Activated T-cell treated with anti-CD3 and anti-CD28 coated beads, Interleukin-2, amount 50 U/mL, for 24 hours (primary cell): Measurements from ENCODE around the gene FKBP5.
"Not testable (repeated sequence)": the region's sequence is repeated elsewhere in the genome, so short reads cannot be mapped to it uniquely, and the experiment has no call there.

Experiments
- DNase-seq: peaks from one replicate; pipeline ENCODE4 v3.0.0-alpha.2; 2020
- H3K27ac Mint-ChIP-seq: 2 replicates; pipeline ENCODE4 v1.8.0; 2020; ENCODE audit warnings: mild to moderate bottlenecking, mixed read lengths
- H3K27me3 Mint-ChIP-seq: 2 replicates; pipeline ENCODE4 v1.8.0; 2020; ENCODE audit warnings: mixed read lengths
- H3K36me3 Mint-ChIP-seq: 2 replicates; pipeline ENCODE4 v1.8.0; 2020; ENCODE audit warnings: low read depth, mixed read lengths
- H3K4me1 Mint-ChIP-seq: 2 replicates; pipeline ENCODE4 v1.8.0; 2020; ENCODE audit warnings: low read depth, mixed read lengths
- H3K4me3 Mint-ChIP-seq: 2 replicates; pipeline ENCODE4 v1.8.0; 2020; ENCODE audit warnings: mild to moderate bottlenecking, moderate library complexity, mixed read lengths
- H3K9me3 Mint-ChIP-seq: 2 replicates; pipeline ENCODE4 v1.8.0; 2020; ENCODE audit warnings: mixed read lengths

Gene FKBP5

DNA sequence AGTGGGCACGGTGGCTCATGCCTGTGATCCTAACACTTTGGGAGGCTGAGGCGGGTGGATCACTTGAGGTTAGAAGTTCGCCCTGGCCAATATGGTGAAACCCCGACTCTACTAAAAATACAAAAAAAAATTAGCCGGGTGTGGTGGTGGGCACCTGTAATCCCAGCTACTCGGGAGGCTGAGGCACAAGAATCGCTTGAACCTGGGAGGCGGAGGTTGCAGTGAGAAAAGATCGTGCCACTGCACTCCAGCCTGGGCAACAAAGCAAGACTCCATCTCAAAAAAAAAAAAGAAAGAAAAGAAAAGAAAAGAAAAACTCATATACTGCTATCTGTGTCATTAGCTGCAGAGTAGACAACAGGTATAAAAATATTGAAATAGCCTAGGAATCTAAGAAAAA lies 18.3 kb downstream of the FKBP5 start:
- peaks cover 73% of the 10 kb centered on the region for H3K4me1 Mint-ChIP-seq
- H3K36me3 Mint-ChIP-seq: peaks cover 31% of the 10 kb centered on the region
- peak overlapping the region; percentile 29 for H3K4me3 Mint-ChIP-seq
- DNase-seq, H3K9me3 Mint-ChIP-seq, H3K27me3 Mint-ChIP-seq: not testable (repeated sequence)
- peak overlapping the region; percentile 83 for H3K27ac Mint-ChIP-seq

GRCh38 chr6:35669451-35670045 lies 19.2 kb downstream of the FKBP5 start:
- no peak for DNase-seq
- peaks cover 64% of the 10 kb centered on the region for H3K4me1 Mint-ChIP-seq

DNA sequence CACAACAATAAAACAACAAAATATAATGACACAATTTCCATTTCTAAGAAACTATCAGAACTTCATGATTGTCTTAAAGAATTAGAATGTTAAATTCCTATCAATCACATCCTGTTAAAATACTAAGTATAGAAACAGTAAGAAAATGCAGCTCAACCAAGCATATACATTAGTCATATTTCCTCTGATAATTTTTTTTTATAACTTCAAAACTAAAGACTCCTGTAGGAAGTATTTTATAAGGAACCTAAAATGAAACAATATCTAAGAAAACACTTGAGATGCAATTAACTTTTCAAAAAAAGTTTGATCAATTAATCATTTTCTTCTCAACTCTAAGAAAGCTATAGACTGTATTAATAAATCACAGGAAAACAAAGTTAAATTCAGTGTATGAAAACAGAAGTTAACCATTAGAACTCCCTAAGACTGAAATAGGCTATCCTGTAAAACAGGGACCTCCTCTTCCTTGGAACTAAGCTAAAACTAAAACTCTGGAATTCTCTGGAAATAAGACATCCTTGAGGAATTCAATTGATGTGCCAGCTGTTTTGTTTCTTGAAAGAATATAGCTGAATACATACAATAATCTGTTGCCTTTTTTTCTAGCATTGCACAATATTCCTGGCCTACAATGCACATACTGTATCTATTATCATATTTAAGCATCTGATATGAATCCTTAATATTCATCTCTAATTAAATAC lies 19.8 kb downstream of the FKBP5 start:
- peak overlapping the region; percentile 94 for H3K27ac Mint-ChIP-seq
- peak overlapping the region; percentile 73 for H3K4me3 Mint-ChIP-seq
- no peaks in the 10 kb centered on the region for H3K9me3 Mint-ChIP-seq
- peaks cover 57% of the 10 kb centered on the region for H3K4me1 Mint-ChIP-seq
- no peaks in the 10 kb centered on the region for H3K27me3 Mint-ChIP-seq
- no peak for DNase-seq
- peaks cover 28% of the 10 kb centered on the region for H3K36me3 Mint-ChIP-seq

More at GRCh38 chr6:35669451-35670045, 19.2 kb downstream of the FKBP5 start:
- Mint-ChIP-seq H3K27me3 (no peaks in the 10 kb centered on the region), H3K36me3 (peaks cover 31% of the 10 kb centered on the region), H3K4me3 (peak overlapping the region; percentile 73), H3K27ac (peak overlapping the region; percentile 94), H3K9me3 (no peaks in the 10 kb centered on the region)

GRCh38 chr6:35668096-35668495 lies 20.6 kb downstream of the FKBP5 start:
- no peaks in the 10 kb centered on the region for H3K9me3 Mint-ChIP-seq
- H3K4me3 Mint-ChIP-seq: peak overlapping the region; percentile 73
- H3K27me3 Mint-ChIP-seq: no peaks in the 10 kb centered on the region
- no peak for DNase-seq
- H3K4me1 Mint-ChIP-seq: peaks cover 52% of the 10 kb centered on the region
- H3K27ac Mint-ChIP-seq: peak overlapping the region; percentile 94
- peaks cover 25% of the 10 kb centered on the region for H3K36me3 Mint-ChIP-seq

- Mint-ChIP-seq H3K4me3 (no peak overlapping the region), H3K27ac (no peak overlapping the region), H3K9me3 (no peaks in the 10 kb centered on the region), H3K36me3 (peaks cover 9% of the 10 kb centered on the region), H3K4me1 (peaks cover 46% of the 10 kb centered on the region), H3K27me3 (no peaks in the 10 kb centered on the region)
- no peak for DNase-seq
These were observed 23.1 kb downstream of the FKBP5 start for GRCh38 chr6:35665573-35665972.

DNA sequence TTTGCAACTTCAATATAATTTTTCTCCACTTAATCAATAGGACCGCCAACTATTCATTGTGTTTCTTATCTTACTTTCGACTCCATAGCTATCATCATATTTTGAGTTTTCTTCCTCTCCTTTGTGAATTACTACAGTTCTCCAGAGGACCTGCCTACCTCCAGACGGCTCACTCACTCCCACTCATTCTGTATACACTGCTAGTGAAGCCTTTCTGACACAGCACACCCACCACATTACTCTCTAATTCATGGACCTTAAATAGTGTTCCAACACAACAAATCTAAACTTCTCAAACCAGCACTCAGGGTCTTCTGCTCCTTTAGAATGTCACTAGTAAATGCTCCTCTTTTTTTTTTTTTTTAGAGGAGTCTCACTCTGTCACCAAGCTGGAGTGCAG lies 23.8 kb downstream of the FKBP5 start:
- H3K27ac Mint-ChIP-seq: no peak overlapping the region
- no peaks in the 10 kb centered on the region for H3K27me3 Mint-ChIP-seq

DNA sequence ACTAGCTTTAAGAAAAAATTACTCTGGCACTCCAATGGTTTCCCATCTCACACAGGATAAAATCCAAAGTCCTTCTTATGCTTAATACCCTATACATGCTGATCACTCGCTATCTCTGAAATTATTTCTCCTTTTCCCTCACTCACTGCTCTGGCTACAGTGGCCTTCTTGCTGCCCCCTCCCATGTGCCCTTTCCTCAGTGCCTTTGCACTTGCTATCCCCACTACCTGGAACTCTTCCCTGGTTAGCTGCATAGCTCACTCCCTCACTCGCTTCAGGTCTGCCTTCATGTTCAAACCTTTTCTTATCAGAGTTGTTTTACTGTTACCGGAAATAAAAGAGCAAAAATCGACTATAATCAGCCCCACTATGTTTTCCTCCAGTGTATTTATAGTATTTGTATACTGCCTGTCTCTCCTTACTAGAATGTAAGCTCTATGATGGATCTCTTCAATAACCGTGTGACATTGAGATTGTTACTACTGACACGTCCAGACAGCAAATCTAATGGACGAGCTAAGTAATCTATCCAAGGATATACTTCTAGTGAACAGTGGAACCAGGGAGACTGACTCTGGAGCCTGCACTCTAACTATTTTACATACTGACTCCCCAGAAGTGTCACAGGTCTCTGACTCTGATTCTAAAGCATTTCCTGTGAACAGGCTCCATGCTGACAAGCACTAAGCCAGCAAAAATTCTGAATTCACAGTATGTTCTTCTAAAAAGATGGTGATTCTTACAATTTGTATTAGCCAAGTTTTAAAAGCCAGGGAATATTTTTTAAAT lies 25.1 kb downstream of the FKBP5 start:
- Mint-ChIP-seq H3K27me3 (no peaks in the 10 kb centered on the region), H3K36me3 (peaks cover 9% of the 10 kb centered on the region), H3K4me3 (no peak overlapping the region), H3K9me3 (no peaks in the 10 kb centered on the region), H3K4me1 (peaks cover 37% of the 10 kb centered on the region), H3K27ac (no peak overlapping the region)
- DNase-seq: no peak

More for the DNA sequence above, 23.8 kb downstream of the FKBP5 start:
- Mint-ChIP-seq H3K4me3 (no peak overlapping the region), H3K9me3 (no peaks in the 10 kb centered on the region), H3K36me3 (peaks cover 6% of the 10 kb centered on the region), H3K4me1 (peaks cover 45% of the 10 kb centered on the region)
- no peak for DNase-seq

- peaks cover 32% of the 10 kb centered on the region for H3K4me1 Mint-ChIP-seq
- no peak overlapping the region for H3K4me3 Mint-ChIP-seq
- no peaks in the 10 kb centered on the region for H3K27me3 Mint-ChIP-seq
- peaks cover 12% of the 10 kb centered on the region for H3K36me3 Mint-ChIP-seq
- H3K27ac Mint-ChIP-seq: no peak overlapping the region
- H3K9me3 Mint-ChIP-seq: no peaks in the 10 kb centered on the region
- no peak for DNase-seq
These were observed 25.7 kb downstream of the FKBP5 start for GRCh38 chr6:35662999-35663398.

- Mint-ChIP-seq H3K27me3 (no peaks in the 10 kb centered on the region), H3K9me3 (peaks cover 4% of the 10 kb centered on the region), H3K36me3 (peaks cover 49% of the 10 kb centered on the region), H3K4me3 (no peak overlapping the region), H3K4me1 (peaks cover 51% of the 10 kb centered on the region), H3K27ac (no peak overlapping the region)
- DNase-seq: no peak
These were observed 33.8 kb downstream of the FKBP5 start for GRCh38 chr6:35654883-35655282.

DNA sequence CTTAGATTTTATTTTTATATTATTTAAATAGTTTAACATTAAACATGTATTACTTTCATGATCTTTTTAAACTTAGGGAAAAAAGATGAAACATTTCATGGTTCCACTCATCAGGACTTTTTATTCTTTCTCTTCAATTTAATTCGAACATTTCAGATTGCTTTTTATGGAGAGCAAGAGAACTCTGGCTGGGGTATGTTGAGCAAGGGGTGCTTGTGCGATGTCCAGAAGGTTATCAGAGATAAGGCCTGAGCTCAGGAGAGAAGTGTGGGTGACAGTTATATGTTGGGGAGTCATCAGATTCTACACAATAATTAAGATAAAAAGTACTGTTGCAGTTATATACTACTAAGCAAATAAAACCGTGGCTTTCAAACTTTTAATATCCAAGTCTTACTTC lies 37.5 kb downstream of the FKBP5 start:
- Mint-ChIP-seq H3K36me3 (peaks cover 54% of the 10 kb centered on the region), H3K4me3 (no peak overlapping the region), H3K27ac (peak overlapping the region; percentile 44), H3K27me3 (no peaks in the 10 kb centered on the region), H3K4me1 (peaks cover 68% of the 10 kb centered on the region), H3K9me3 (peaks cover 4% of the 10 kb centered on the region)
- no peak for DNase-seq

- peaks cover 4% of the 10 kb centered on the region for H3K9me3 Mint-ChIP-seq
- no peak overlapping the region for H3K27ac Mint-ChIP-seq
- no peaks in the 10 kb centered on the region for H3K27me3 Mint-ChIP-seq
- H3K4me3 Mint-ChIP-seq: no peak overlapping the region
- DNase-seq: no peak
- peaks cover 60% of the 10 kb centered on the region for H3K36me3 Mint-ChIP-seq
- H3K4me1 Mint-ChIP-seq: peaks cover 71% of the 10 kb centered on the region
These were observed 38.7 kb downstream of the FKBP5 start for GRCh38 chr6:35650015-35650414.

- Mint-ChIP-seq H3K4me1 (peaks cover 75% of the 10 kb centered on the region), H3K27ac (peak overlapping the region; percentile 26), H3K4me3 (no peak overlapping the region), H3K36me3 (peaks cover 63% of the 10 kb centered on the region), H3K27me3 (no peaks in the 10 kb centered on the region), H3K9me3 (peaks cover 2% of the 10 kb centered on the region)
- no peak for DNase-seq
These were observed 40.5 kb downstream of the FKBP5 start for GRCh38 chr6:35648203-35648602.

DNA sequence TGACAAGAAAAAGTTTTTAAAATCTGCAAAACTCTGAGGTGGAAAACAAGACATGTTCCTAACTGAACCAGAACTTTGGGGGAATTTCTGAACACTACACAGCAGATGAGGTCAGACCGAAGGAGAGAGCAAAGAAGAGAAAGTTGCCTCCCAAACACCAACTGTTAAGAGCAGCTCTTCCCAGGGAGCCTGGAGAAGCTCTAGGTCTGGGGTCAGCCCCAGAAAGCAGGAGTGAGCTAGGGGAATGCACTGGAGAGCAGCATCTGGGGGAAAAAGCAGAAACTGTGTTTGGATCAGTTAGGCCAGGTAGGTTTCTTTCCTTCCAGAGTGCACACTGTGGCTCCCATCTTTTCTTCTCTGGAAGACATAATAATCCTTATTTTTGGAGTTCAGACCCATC lies 41.3 kb downstream of the FKBP5 start:
- no peaks in the 10 kb centered on the region for H3K9me3 Mint-ChIP-seq
- H3K27me3 Mint-ChIP-seq: no peaks in the 10 kb centered on the region
- H3K36me3 Mint-ChIP-seq: peaks cover 63% of the 10 kb centered on the region
- H3K4me3 Mint-ChIP-seq: no peak overlapping the region
- H3K4me1 Mint-ChIP-seq: peaks cover 79% of the 10 kb centered on the region
- DNase-seq: no peak
- peak overlapping the region; percentile 67 for H3K27ac Mint-ChIP-seq

GRCh38 chr6:35643162-35643535 lies 45.6 kb downstream of the FKBP5 start:
- H3K9me3 Mint-ChIP-seq: no peaks in the 10 kb centered on the region
- H3K36me3 Mint-ChIP-seq: peaks cover 81% of the 10 kb centered on the region
- no peaks in the 10 kb centered on the region for H3K27me3 Mint-ChIP-seq
- H3K4me3 Mint-ChIP-seq: no peak overlapping the region
- no peak for DNase-seq
- peaks cover 78% of the 10 kb centered on the region for H3K4me1 Mint-ChIP-seq
- H3K27ac Mint-ChIP-seq: peak overlapping the region; percentile 82
